H9 (cell line): ENCODE results near the gene TRUB2. TPM values are rescaled to one million over a fixed set of nuclear protein-coding genes. Genes with fewer than 3 reads are reported as not detected.

Experiments
- DNase-seq: peaks from one replicate; pipeline ENCODE4 v3.0.0-alpha.2; 2017
- H2AFZ ChIP-seq: one replicate; pipeline ENCODE4 v1.6.1; 2013; ENCODE audit warnings: mild to moderate bottlenecking, low read length, control low read depth, moderate library complexity
- H2AK5ac ChIP-seq: 2 replicates; pipeline ENCODE4 v1.6.1; 2013; ENCODE audit warnings: low read length, control low read depth, mixed read lengths; ENCODE audit not compliant: insufficient read length
- H2BK120ac ChIP-seq: one replicate; pipeline ENCODE4 v1.6.1; 2013; ENCODE audit warnings: low read depth, mild to moderate bottlenecking, low read length, control low read depth, inconsistent platforms; ENCODE audit not compliant: poor library complexity, severe bottlenecking
- H2BK12ac ChIP-seq: 2 replicates; pipeline ENCODE4 v1.6.1; 2013; ENCODE audit warnings: low read length, control low read depth, mixed read lengths, low read depth; ENCODE audit not compliant: insufficient read length
- H2BK15ac ChIP-seq: 2 replicates; pipeline ENCODE4 v1.6.1; 2013; ENCODE audit warnings: low read depth, low read length, control low read depth
- H2BK20ac ChIP-seq: one replicate; pipeline ENCODE4 v1.6.1; 2013; ENCODE audit warnings: low read depth, mild to moderate bottlenecking, low read length, control low read depth, inconsistent platforms; ENCODE audit not compliant: poor library complexity, severe bottlenecking
- H2BK5ac ChIP-seq: 2 replicates; pipeline ENCODE4 v1.6.1; 2013; ENCODE audit warnings: low read length, control low read depth, mixed read lengths; ENCODE audit not compliant: insufficient read length
- H3K14ac ChIP-seq: 2 replicates; pipeline ENCODE4 v1.6.1; 2013; ENCODE audit warnings: low read length, control low read depth; ENCODE audit not compliant: insufficient read depth
- H3K18ac ChIP-seq: 2 replicates; pipeline ENCODE4 v1.6.1; 2013; ENCODE audit warnings: low read depth, mild to moderate bottlenecking, mixed read lengths, low read length, control low read depth; ENCODE audit not compliant: insufficient read length
- H3K23ac ChIP-seq: 2 replicates; pipeline ENCODE4 v1.6.1; 2013; ENCODE audit warnings: low read length, control low read depth, mixed read lengths, low read depth; ENCODE audit not compliant: insufficient read length
- H3K23me2 ChIP-seq: 2 replicates; pipeline ENCODE4 v1.6.1; 2013; ENCODE audit warnings: low read depth, mild to moderate bottlenecking, mixed read lengths, low read length, control low read depth; ENCODE audit not compliant: insufficient read length, poor library complexity, severe bottlenecking
- H3K27ac ChIP-seq: 2 replicates; pipeline ENCODE4 v1.5.1; 2013; ENCODE audit warnings: low read length, control low read depth, mixed read lengths, low read depth; ENCODE audit not compliant: insufficient read length
- H3K27me3 ChIP-seq: 2 replicates; pipeline ENCODE4 v1.6.1; 2013; ENCODE audit warnings: low read length, control low read depth, inconsistent platforms; ENCODE audit not compliant: insufficient read depth
- H3K4ac ChIP-seq: 2 replicates; pipeline ENCODE4 v1.6.1; 2013; ENCODE audit warnings: low read depth, mild to moderate bottlenecking, control low read depth, inconsistent platforms, low read length, moderate library complexity
- H3K4me1 ChIP-seq: 2 replicates; pipeline ENCODE4 v1.6.1; 2013; ENCODE audit warnings: low read length, control low read depth, inconsistent platforms; ENCODE audit not compliant: insufficient read depth
- H3K4me2 ChIP-seq: 2 replicates; pipeline ENCODE4 v1.6.1; 2013; ENCODE audit warnings: low read length, control low read depth, mixed read lengths; ENCODE audit not compliant: insufficient read length, insufficient read depth
- H3K56ac ChIP-seq: 2 replicates; pipeline ENCODE4 v1.6.1; 2013; ENCODE audit warnings: low read depth, mild to moderate bottlenecking, mixed read lengths, low read length, control low read depth; ENCODE audit not compliant: insufficient read length
- H3K79me1 ChIP-seq: 2 replicates; pipeline ENCODE4 v1.6.1; 2013; ENCODE audit warnings: low read depth, mild to moderate bottlenecking, moderate library complexity, low read length, control low read depth, inconsistent platforms; ENCODE audit not compliant: insufficient read depth, poor library complexity, severe bottlenecking
- H3K79me2 ChIP-seq: 2 replicates; pipeline ENCODE4 v1.6.1; 2013; ENCODE audit warnings: low read length, control low read depth, inconsistent platforms; ENCODE audit not compliant: insufficient read depth
- H3K9ac ChIP-seq: 2 replicates; pipeline ENCODE4 v1.6.1; 2013; ENCODE audit warnings: low read length, control low read depth, mixed read lengths; ENCODE audit not compliant: insufficient read length; ENCODE audit errors: extremely low read depth
- H3K9me3 ChIP-seq: one replicate; pipeline ENCODE4 v1.6.1; 2013; ENCODE audit warnings: low read depth, low read length, inconsistent platforms; ENCODE audit not compliant: control insufficient read depth
- H3T11ph ChIP-seq: one replicate; pipeline ENCODE4 v1.6.1; 2013; ENCODE audit warnings: mild to moderate bottlenecking, low read length, control low read depth, inconsistent platforms
- H4K20me1 ChIP-seq: one replicate; pipeline ENCODE4 v1.6.1; 2013; ENCODE audit not compliant: control insufficient read depth, insufficient read length, insufficient read depth
- H4K5ac ChIP-seq: 2 replicates; pipeline ENCODE4 v1.6.1; 2013; ENCODE audit warnings: low read depth, mild to moderate bottlenecking, mixed read lengths, low read length, control low read depth; ENCODE audit not compliant: insufficient read length
- H4K8ac ChIP-seq: replicated peaks from 2 replicates; pipeline ENCODE4 v1.6.1; 2013; ENCODE audit warnings: low read length, control low read depth, mixed read lengths, low read depth; ENCODE audit not compliant: insufficient read length
- H4K91ac ChIP-seq: 2 replicates; pipeline ENCODE4 v1.6.1; 2013; ENCODE audit warnings: low read depth, mild to moderate bottlenecking, moderate library complexity, mixed read lengths, low read length, control low read depth; ENCODE audit not compliant: insufficient read length
- H3K27ac Mint-ChIP-seq, 3 experiments: 2 replicates in 2 of 3; 3 replicates in 1 of 3; pipeline ENCODE4 v1.8.0; 2020 to 2021; ENCODE audit warnings: mixed read lengths in 3 of 3, mild to moderate bottlenecking in 1 of 3, moderate library complexity in 1 of 3
- H3K27me3 Mint-ChIP-seq: 2 replicates; pipeline ENCODE4 v1.8.0; 2021; ENCODE audit warnings: low read depth, mild to moderate bottlenecking, moderate library complexity, mixed read lengths
- H3K36me3 Mint-ChIP-seq, 3 experiments: 2 replicates in 2 of 3; 3 replicates in 1 of 3; pipeline ENCODE4 v1.8.0; 2020 to 2021; ENCODE audit warnings: low read depth in 3 of 3, mixed read lengths in 3 of 3; ENCODE audit not compliant: insufficient read depth in 1 of 3
- H3K4me1 Mint-ChIP-seq, 2 experiments: 2 replicates each; pipeline ENCODE4 v1.8.0; 2020; ENCODE audit warnings: mixed read lengths in 2 of 2
- H3K4me3 Mint-ChIP-seq, 2 experiments: 2 replicates in 1 of 2; 3 replicates in 1 of 2; pipeline ENCODE4 v1.8.0; 2020 to 2021; ENCODE audit warnings: mild to moderate bottlenecking in 2 of 2, mixed read lengths in 2 of 2, moderate library complexity in 1 of 2
- H3K9me3 Mint-ChIP-seq, 2 experiments: 2 replicates in 1 of 2; 3 replicates in 1 of 2; pipeline ENCODE4 v1.8.0; 2020; ENCODE audit warnings: mild to moderate bottlenecking in 2 of 2, mixed read lengths in 2 of 2, moderate library complexity in 1 of 2
- WGBS: extraction: QIAGEN DNeasy Blood & Tissue Kit; methylation state at CpG from one replicate; pipeline ENCODE4 v1.1.7; 2013; ENCODE audit warnings: missing lambda C conversion rate, low lambda C conversion rate, mixed read lengths; ENCODE audit not compliant: insufficient read length; ENCODE audit errors: extremely low coverage; 5-methylcytosine and 5-hydroxymethylcytosine counted together
- total RNA-seq: library from RNA; stranded (reverse); gene quantifications from 2 replicates; pipeline ENCODE4 v1.2.1, GENCODE V29; 2021
- TF ChIP-seq, protein P1 (sequence below): fragments of 200-600 bp; sonication (generic); conservative IDR thresholded peaks from 3 replicates; pipeline ENCODE4 v1.8.0; 2021; ENCODE audit warnings: antibody characterized with exemption, mild to moderate bottlenecking

The TRUB2 gene
- total RNA-seq, 1 experiment from 2014 or later = 38.3 TPM

GRCh38 chr9:128355451-128355850 lies 33.2 kb upstream of the TRUB2 start:
- no peaks in the 10 kb centered on the region for H3K79me2 ChIP-seq
- H4K5ac ChIP-seq = no peak overlapping the region
- H4K91ac ChIP-seq = no peak overlapping the region
- H3K18ac ChIP-seq = no peak overlapping the region
- no peak overlapping the region for H2BK15ac ChIP-seq
- no peak overlapping the region for H2BK120ac ChIP-seq
- no peaks in the 10 kb centered on the region for H3K23me2 ChIP-seq
- no CpG with 5 or more reads among the region's 19 CpGs for WGBS
- H3K27me3 ChIP-seq = no peaks in the 10 kb centered on the region
- no peak overlapping the region for H3K14ac ChIP-seq
- H2AK5ac ChIP-seq = no peak overlapping the region
- H3K56ac ChIP-seq = no peak overlapping the region
- H3K4me1 ChIP-seq = no peaks in the 10 kb centered on the region
- no peak overlapping the region for H2AFZ ChIP-seq
- no peaks in the 10 kb centered on the region for H3K9me3 Mint-ChIP-seq
- H3T11ph ChIP-seq = no peak overlapping the region
- no peak overlapping the region for H2BK12ac ChIP-seq
- H2BK5ac ChIP-seq = no peak overlapping the region
- H3K23ac ChIP-seq = no peak overlapping the region
- H3K27me3 Mint-ChIP-seq = peaks cover 7% of the 10 kb centered on the region
- H3K4me2 ChIP-seq = no peak overlapping the region
- TF ChIP-seq, protein P1, sequence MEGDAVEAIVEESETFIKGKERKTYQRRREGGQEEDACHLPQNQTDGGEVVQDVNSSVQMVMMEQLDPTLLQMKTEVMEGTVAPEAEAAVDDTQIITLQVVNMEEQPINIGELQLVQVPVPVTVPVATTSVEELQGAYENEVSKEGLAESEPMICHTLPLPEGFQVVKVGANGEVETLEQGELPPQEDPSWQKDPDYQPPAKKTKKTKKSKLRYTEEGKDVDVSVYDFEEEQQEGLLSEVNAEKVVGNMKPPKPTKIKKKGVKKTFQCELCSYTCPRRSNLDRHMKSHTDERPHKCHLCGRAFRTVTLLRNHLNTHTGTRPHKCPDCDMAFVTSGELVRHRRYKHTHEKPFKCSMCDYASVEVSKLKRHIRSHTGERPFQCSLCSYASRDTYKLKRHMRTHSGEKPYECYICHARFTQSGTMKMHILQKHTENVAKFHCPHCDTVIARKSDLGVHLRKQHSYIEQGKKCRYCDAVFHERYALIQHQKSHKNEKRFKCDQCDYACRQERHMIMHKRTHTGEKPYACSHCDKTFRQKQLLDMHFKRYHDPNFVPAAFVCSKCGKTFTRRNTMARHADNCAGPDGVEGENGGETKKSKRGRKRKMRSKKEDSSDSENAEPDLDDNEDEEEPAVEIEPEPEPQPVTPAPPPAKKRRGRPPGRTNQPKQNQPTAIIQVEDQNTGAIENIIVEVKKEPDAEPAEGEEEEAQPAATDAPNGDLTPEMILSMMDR = no peak
- DNase-seq = no peak
- peaks cover 4 to 25% (median 13%) of the 10 kb centered on the region in 3 experiments; a peak in 6 of 7 replicates for H3K36me3 Mint-ChIP-seq
- no peak overlapping the region for H4K8ac ChIP-seq
- H2BK20ac ChIP-seq = no peak overlapping the region
- H3K9ac ChIP-seq = no peak overlapping the region
- no peak overlapping the region for H3K27ac ChIP-seq
- no peaks in the 10 kb centered on the region for H3K4me1 Mint-ChIP-seq
- H4K20me1 ChIP-seq = no peaks in the 10 kb centered on the region
- H3K27ac Mint-ChIP-seq = peak overlapping the region in 1 of 3 experiments; percentile 76; a peak in 1 of 7 replicates
- no peak overlapping the region for H3K4ac ChIP-seq
- no peak overlapping the region for H3K4me3 Mint-ChIP-seq
- no peaks in the 10 kb centered on the region for H3K79me1 ChIP-seq
- no peaks in the 10 kb centered on the region for H3K9me3 ChIP-seq
